WTC11 (cell line): Measurements from ENCODE around the gene DOCK1.

Experiments used
- ELF4 ChIP-seq: sonication (generic); formaldehyde crosslinking; IDR thresholded peaks from 2 replicates; pipeline ENCODE4 v1.8.1; 2022; ENCODE audit warnings: low read depth, mild to moderate bottlenecking, moderate library complexity, missing genetic modification reagents
- NFYB ChIP-seq: sonication (generic); formaldehyde crosslinking; conservative IDR thresholded peaks from 2 replicates; pipeline ENCODE4 v1.8.0; 2022; ENCODE audit warnings: low read depth, missing genetic modification reagents
- SP1 ChIP-seq: sonication (generic); formaldehyde crosslinking; conservative IDR thresholded peaks from 2 replicates; pipeline ENCODE4 v1.8.1; 2022; ENCODE audit warnings: missing genetic modification reagents
- TCF7 ChIP-seq: sonication (generic); formaldehyde crosslinking; IDR thresholded peaks from 2 replicates; pipeline ENCODE4 v1.8.0; 2022; ENCODE audit warnings: mild to moderate bottlenecking, low read depth, missing genetic modification reagents, moderate library complexity
- TP53 ChIP-seq: sonication (generic); formaldehyde crosslinking; IDR thresholded peaks from 2 replicates; pipeline ENCODE4 v1.8.1; 2023; ENCODE audit warnings: mild to moderate bottlenecking, missing genetic modification reagents
- ZBTB21 ChIP-seq: sonication (generic); formaldehyde crosslinking; IDR thresholded peaks from 2 replicates; pipeline ENCODE4 v1.8.1; 2023; ENCODE audit warnings: mild to moderate bottlenecking, missing genetic modification reagents, borderline replicate concordance
- ZNF232 ChIP-seq: sonication (generic); formaldehyde crosslinking; IDR thresholded peaks from 2 replicates; pipeline ENCODE4 v1.8.0; 2022; ENCODE audit warnings: mild to moderate bottlenecking, missing genetic modification reagents
- ZNF317 ChIP-seq: sonication (generic); formaldehyde crosslinking; IDR thresholded peaks from 2 replicates; pipeline ENCODE4 v1.8.1; 2023; ENCODE audit warnings: low read depth, mild to moderate bottlenecking, moderate library complexity, missing genetic modification reagents, borderline replicate concordance
- TF ChIP-seq, protein P1 (sequence below): fragments of 200-600 bp; IDR thresholded peaks from 2 replicates; pipeline ENCODE4 v1.8.0; 2022; ENCODE audit warnings: antibody characterized with exemption
- TF ChIP-seq, protein P2 (sequence below): sonication (generic); formaldehyde crosslinking; IDR thresholded peaks from 2 replicates; pipeline ENCODE4 v1.8.1; 2023; ENCODE audit warnings: mild to moderate bottlenecking, missing genetic modification reagents
- TF ChIP-seq, protein P3 (sequence below): sonication (generic); formaldehyde crosslinking; IDR thresholded peaks from 2 replicates; pipeline ENCODE4 v1.8.1; 2022; ENCODE audit warnings: mild to moderate bottlenecking, missing genetic modification reagents, moderate library complexity, borderline replicate concordance
- TF ChIP-seq, protein P4 (sequence below): sonication (generic); formaldehyde crosslinking; IDR thresholded peaks from 2 replicates; pipeline ENCODE4 v1.8.1; 2023; ENCODE audit warnings: mild to moderate bottlenecking, moderate library complexity, missing genetic modification reagents
- TF ChIP-seq, protein P5 (sequence below): sonication (generic); formaldehyde crosslinking; IDR thresholded peaks from 2 replicates; pipeline ENCODE4 v1.8.0; 2022; ENCODE audit warnings: mild to moderate bottlenecking, missing genetic modification reagents
- TF ChIP-seq, protein P6 (sequence below): sonication (generic); formaldehyde crosslinking; IDR thresholded peaks from 2 replicates; pipeline ENCODE4 v1.8.1; 2022; ENCODE audit warnings: low read depth, missing genetic modification reagents, borderline replicate concordance

DNA sequence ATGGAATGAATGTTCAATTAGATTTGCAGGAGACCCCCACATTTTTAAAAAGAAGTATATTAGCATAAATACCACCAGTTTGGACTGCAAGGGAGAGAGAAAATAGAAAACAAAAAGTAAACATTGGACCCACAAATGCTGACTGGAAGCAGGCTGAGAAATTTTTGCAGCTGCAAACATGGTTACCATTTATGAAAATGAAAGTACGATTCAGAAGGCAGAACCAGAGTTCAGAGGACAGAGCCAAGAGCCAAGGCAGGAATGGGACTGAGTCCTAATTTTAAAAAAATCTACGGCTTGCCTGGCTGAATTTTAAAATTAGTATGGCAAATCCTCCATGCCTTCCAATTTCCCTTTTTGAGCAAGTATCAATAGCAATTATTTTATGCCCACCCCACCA, 569.3 kb downstream of the DOCK1 start:
- TF ChIP-seq, protein P1, sequence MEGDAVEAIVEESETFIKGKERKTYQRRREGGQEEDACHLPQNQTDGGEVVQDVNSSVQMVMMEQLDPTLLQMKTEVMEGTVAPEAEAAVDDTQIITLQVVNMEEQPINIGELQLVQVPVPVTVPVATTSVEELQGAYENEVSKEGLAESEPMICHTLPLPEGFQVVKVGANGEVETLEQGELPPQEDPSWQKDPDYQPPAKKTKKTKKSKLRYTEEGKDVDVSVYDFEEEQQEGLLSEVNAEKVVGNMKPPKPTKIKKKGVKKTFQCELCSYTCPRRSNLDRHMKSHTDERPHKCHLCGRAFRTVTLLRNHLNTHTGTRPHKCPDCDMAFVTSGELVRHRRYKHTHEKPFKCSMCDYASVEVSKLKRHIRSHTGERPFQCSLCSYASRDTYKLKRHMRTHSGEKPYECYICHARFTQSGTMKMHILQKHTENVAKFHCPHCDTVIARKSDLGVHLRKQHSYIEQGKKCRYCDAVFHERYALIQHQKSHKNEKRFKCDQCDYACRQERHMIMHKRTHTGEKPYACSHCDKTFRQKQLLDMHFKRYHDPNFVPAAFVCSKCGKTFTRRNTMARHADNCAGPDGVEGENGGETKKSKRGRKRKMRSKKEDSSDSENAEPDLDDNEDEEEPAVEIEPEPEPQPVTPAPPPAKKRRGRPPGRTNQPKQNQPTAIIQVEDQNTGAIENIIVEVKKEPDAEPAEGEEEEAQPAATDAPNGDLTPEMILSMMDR = no peak
- TF ChIP-seq ELF4 (CRISPR knock-in tag) (no peak), TP53 (CRISPR knock-in tag) (no peak), NFYB (CRISPR knock-in tag) (no peak), TCF7 (CRISPR knock-in tag) (no peak), SP1 (CRISPR knock-in tag) (no peak), ZBTB21 (CRISPR knock-in tag) (no peak), ZNF317 (no peak), ZNF232 (no peak)
- TF ChIP-seq, protein P2, sequence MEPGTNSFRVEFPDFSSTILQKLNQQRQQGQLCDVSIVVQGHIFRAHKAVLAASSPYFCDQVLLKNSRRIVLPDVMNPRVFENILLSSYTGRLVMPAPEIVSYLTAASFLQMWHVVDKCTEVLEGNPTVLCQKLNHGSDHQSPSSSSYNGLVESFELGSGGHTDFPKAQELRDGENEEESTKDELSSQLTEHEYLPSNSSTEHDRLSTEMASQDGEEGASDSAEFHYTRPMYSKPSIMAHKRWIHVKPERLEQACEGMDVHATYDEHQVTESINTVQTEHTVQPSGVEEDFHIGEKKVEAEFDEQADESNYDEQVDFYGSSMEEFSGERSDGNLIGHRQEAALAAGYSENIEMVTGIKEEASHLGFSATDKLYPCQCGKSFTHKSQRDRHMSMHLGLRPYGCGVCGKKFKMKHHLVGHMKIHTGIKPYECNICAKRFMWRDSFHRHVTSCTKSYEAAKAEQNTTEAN (CRISPR knock-in tag) = no peak
- TF ChIP-seq, protein P3, sequence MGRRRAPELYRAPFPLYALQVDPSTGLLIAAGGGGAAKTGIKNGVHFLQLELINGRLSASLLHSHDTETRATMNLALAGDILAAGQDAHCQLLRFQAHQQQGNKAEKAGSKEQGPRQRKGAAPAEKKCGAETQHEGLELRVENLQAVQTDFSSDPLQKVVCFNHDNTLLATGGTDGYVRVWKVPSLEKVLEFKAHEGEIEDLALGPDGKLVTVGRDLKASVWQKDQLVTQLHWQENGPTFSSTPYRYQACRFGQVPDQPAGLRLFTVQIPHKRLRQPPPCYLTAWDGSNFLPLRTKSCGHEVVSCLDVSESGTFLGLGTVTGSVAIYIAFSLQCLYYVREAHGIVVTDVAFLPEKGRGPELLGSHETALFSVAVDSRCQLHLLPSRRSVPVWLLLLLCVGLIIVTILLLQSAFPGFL (CRISPR knock-in tag) = no peak
- TF ChIP-seq, protein P4, sequence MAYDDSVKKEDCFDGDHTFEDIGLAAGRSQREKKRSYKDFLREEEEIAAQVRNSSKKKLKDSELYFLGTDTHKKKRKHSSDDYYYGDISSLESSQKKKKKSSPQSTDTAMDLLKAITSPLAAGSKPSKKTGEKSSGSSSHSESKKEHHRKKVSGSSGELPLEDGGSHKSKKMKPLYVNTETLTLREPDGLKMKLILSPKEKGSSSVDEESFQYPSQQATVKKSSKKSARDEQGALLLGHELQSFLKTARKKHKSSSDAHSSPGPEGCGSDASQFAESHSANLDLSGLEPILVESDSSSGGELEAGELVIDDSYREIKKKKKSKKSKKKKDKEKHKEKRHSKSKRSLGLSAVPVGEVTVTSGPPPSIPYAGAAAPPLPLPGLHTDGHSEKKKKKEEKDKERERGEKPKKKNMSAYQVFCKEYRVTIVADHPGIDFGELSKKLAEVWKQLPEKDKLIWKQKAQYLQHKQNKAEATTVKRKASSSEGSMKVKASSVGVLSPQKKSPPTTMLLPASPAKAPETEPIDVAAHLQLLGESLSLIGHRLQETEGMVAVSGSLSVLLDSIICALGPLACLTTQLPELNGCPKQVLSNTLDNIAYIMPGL = no peak
- TF ChIP-seq, protein P5, sequence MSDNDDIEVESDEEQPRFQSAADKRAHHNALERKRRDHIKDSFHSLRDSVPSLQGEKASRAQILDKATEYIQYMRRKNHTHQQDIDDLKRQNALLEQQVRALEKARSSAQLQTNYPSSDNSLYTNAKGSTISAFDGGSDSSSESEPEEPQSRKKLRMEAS (CRISPR knock-in tag) = no peak
- TF ChIP-seq, protein P6, sequence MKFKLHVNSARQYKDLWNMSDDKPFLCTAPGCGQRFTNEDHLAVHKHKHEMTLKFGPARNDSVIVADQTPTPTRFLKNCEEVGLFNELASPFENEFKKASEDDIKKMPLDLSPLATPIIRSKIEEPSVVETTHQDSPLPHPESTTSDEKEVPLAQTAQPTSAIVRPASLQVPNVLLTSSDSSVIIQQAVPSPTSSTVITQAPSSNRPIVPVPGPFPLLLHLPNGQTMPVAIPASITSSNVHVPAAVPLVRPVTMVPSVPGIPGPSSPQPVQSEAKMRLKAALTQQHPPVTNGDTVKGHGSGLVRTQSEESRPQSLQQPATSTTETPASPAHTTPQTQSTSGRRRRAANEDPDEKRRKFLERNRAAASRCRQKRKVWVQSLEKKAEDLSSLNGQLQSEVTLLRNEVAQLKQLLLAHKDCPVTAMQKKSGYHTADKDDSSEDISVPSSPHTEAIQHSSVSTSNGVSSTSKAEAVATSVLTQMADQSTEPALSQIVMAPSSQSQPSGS (CRISPR knock-in tag) = no peak
